Fibroblast of lung (primary cell): Measurements from ENCODE around the gene IFT22.

Experiments
- CTCF ChIP-seq, 2 donors: IDR thresholded peaks in 1 of 2; conservative IDR thresholded peaks in 1 of 2; 1 replicate in 1 of 2; 2 replicates in 1 of 2; pipeline ENCODE4 v1.5.1; 2011 to 2012; ENCODE audit warnings: low read length in 2 of 2, control low read depth in 1 of 2, inconsistent platforms in 1 of 2, low read depth in 1 of 2, mild to moderate bottlenecking in 1 of 2
- EZH2 ChIP-seq: IDR thresholded peaks from 2 replicates; pipeline ENCODE4 v1.5.1; 2012; ENCODE audit warnings: low read length, control low read depth, mild to moderate bottlenecking; ENCODE audit errors: missing control alignments

- TF ChIP-seq CTCF (conservative IDR thresholded peaks at IDR 0.05 in 1 of 2, IDR thresholded peaks at IDR 0.05 in 1 of 2; ENCODE audit: low read depth in 1 of 2, low read length in 2 of 2) (no peak), EZH2 (no peak)
Observed at GRCh38 chr7:101365956-101366355, 44.3 kb upstream of the IFT22 start.
